ENCODE measurements around the gene THTPA. TPM values are rescaled to one million over a fixed set of nuclear protein-coding genes. Genes with fewer than 3 reads are reported as not detected.
A peak's percentile ranks its signal among the peaks of the same experiment; 100 is the strongest.

The THTPA gene
- total and polyA plus RNA-seq, 2 of the 13 experiments (the other 11 are each of a cell fraction or from before 2014, with no cell fraction given) = 7.4 to 8.7 TPM

DNA sequence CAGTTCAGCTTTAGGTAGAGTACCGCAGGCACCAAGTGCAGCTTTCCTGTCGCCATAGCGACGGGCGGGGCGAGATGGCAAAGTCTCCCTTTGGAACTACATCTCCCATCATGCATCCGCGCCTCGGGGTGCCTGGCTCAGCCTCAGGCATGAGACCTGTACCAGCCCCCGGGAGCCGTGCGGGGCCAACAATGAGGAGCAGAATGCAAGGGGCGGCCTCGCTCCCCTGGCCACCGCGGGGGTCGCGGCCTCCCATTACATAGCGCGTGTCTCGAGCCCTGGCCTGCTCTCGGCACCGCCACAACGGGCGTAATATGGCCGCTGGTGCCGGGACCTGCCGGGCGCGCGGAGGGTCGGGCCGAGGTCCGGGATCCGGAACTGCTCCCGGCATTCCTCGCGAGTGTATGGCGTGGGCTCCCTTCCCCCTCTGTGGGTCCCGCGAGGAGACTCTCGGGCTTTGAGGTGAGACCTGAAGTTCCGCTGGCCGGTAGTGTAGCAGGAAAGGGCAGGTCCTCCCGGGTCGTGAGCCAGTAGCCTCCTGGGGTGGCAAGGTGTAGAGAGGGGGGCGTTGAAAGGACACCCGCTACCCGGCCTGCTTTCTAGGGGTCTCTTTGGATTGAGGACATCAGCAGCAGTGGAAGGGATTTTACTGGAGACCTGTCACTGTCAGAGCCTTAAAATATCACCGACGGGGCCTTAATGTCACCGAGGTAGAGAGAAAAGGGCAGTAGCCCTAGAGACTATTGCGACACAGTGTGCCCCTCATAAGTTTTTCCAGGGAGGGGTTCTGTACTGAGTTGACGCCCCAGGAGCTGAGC, at the start of gene THTPA (continued):
- TF ChIP-seq ZNF879 (CRISPR knock-in tag; IDR thresholded peaks at IDR 0.05) = peak; percentile 80; the same call in 1 of the 2 replicates
- TF ChIP-seq HOXA9 (CRISPR knock-in tag; IDR thresholded peaks at IDR 0.05; ENCODE audit: borderline replicate concordance) = no peak
- peak; percentile 56; the same call in 1 of the 2 replicates for TF ChIP-seq ZNF3 (CRISPR knock-in tag; IDR thresholded peaks at IDR 0.05)
- TF ChIP-seq ZFP62 (CRISPR knock-in tag; IDR thresholded peaks at IDR 0.05) = peak; percentile 89
- peak; percentile 92 for TF ChIP-seq XBP1 (CRISPR knock-in tag; IDR thresholded peaks at IDR 0.05)
- TF ChIP-seq ATF4 (CRISPR knock-in tag; IDR thresholded peaks at IDR 0.05) = peak in 1 of 2 experiments; percentile 85; a peak in 2 of 4 replicates
- TF ChIP-seq KAT8 (CRISPR knock-in tag; IDR thresholded peaks at IDR 0.05) = peak; percentile 99
- TF ChIP-seq SMARCC2 (IDR thresholded peaks at IDR 0.05) = no peak
- TF ChIP-seq YY1 (IDR thresholded peaks at IDR 0.05; ENCODE audit: insufficient read depth, insufficient replicate concordance, low read depth, low read length) = peak; percentile 98
- TF ChIP-seq, protein P1, sequence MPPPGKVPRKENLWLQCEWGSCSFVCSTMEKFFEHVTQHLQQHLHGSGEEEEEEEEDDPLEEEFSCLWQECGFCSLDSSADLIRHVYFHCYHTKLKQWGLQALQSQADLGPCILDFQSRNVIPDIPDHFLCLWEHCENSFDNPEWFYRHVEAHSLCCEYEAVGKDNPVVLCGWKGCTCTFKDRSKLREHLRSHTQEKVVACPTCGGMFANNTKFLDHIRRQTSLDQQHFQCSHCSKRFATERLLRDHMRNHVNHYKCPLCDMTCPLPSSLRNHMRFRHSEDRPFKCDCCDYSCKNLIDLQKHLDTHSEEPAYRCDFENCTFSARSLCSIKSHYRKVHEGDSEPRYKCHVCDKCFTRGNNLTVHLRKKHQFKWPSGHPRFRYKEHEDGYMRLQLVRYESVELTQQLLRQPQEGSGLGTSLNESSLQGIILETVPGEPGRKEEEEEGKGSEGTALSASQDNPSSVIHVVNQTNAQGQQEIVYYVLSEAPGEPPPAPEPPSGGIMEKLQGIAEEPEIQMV (CRISPR knock-in tag; IDR thresholded peaks at IDR 0.05; ENCODE audit: low read depth) = peak; percentile 98
- no peak for TF ChIP-seq FLYWCH1 (CRISPR knock-in tag; IDR thresholded peaks at IDR 0.05)
- TF ChIP-seq PRMT3 (CRISPR knock-in tag; IDR thresholded peaks at IDR 0.05; ENCODE audit: borderline replicate concordance, low read depth) = no peak
- peak; percentile 99 for TF ChIP-seq SMAD9 (CRISPR knock-in tag; IDR thresholded peaks at IDR 0.05)
- no peak for TF ChIP-seq EHMT2 (IDR thresholded peaks at IDR 0.05; ENCODE audit: borderline replicate concordance, low read depth, low read length)
- peak; percentile 72; the same call in 1 of the 2 replicates for TF ChIP-seq ZNF660 (CRISPR knock-in tag; IDR thresholded peaks at IDR 0.05; ENCODE audit: borderline replicate concordance, low read depth)
- peak; percentile 95; the same call in 1 of the 2 replicates for TF ChIP-seq ZBTB38 (CRISPR knock-in tag; IDR thresholded peaks at IDR 0.05)
- TF ChIP-seq ZNF782 (CRISPR knock-in tag; IDR thresholded peaks at IDR 0.05; ENCODE audit: borderline replicate concordance) = peak; percentile 99
- peak; percentile 57; the same call in 1 of the 2 replicates for TF ChIP-seq ZKSCAN1 (IDR thresholded peaks at IDR 0.05; ENCODE audit: low read length)
- TF ChIP-seq, protein P2, sequence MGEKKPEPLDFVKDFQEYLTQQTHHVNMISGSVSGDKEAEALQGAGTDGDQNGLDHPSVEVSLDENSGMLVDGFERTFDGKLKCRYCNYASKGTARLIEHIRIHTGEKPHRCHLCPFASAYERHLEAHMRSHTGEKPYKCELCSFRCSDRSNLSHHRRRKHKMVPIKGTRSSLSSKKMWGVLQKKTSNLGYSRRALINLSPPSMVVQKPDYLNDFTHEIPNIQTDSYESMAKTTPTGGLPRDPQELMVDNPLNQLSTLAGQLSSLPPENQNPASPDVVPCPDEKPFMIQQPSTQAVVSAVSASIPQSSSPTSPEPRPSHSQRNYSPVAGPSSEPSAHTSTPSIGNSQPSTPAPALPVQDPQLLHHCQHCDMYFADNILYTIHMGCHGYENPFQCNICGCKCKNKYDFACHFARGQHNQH (CRISPR knock-in tag; IDR thresholded peaks at IDR 0.05) = peak; percentile 98
- TF ChIP-seq, protein P3, sequence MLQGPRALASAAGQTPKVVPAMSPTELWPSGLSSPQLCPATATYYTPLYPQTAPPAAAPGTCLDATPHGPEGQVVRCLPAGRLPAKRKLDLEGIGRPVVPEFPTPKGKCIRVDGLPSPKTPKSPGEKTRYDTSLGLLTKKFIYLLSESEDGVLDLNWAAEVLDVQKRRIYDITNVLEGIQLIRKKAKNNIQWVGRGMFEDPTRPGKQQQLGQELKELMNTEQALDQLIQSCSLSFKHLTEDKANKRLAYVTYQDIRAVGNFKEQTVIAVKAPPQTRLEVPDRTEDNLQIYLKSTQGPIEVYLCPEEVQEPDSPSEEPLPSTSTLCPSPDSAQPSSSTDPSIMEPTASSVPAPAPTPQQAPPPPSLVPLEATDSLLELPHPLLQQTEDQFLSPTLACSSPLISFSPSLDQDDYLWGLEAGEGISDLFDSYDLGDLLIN (CRISPR knock-in tag; IDR thresholded peaks at IDR 0.05; ENCODE audit: borderline replicate concordance) = peak; percentile 98
- no peak for TF ChIP-seq SOX6 (IDR thresholded peaks at IDR 0.05)
- peak; percentile 86 for TF ChIP-seq SOX6 (CRISPR knock-in tag; IDR thresholded peaks at IDR 0.05)
- TF ChIP-seq, protein P4, sequence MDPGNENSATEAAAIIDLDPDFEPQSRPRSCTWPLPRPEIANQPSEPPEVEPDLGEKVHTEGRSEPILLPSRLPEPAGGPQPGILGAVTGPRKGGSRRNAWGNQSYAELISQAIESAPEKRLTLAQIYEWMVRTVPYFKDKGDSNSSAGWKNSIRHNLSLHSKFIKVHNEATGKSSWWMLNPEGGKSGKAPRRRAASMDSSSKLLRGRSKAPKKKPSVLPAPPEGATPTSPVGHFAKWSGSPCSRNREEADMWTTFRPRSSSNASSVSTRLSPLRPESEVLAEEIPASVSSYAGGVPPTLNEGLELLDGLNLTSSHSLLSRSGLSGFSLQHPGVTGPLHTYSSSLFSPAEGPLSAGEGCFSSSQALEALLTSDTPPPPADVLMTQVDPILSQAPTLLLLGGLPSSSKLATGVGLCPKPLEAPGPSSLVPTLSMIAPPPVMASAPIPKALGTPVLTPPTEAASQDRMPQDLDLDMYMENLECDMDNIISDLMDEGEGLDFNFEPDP (CRISPR knock-in tag; conservative IDR thresholded peaks at IDR 0.05) = peak; percentile 98; the same call in 1 of the 2 replicates

Measured in HepG2 (cell line).